GM12878 (cell line): ENCODE results near the gene EDC3. TPM values are rescaled to one million over a fixed set of nuclear protein-coding genes. Genes with fewer than 3 reads are reported as not detected.

Experiments used
- ATAC-seq: fragments of 200-7000 bp; cut with Tn5 transposase; 3 replicates; pipeline ENCODE4 v1.9.1; 2020; ENCODE audit warnings: mild to moderate bottlenecking, moderate library complexity
- BruUV-seq: library from RNA; stranded (reverse); fragments of 400-500 nt; replicated peaks from 2 replicates; lab custom pipeline; 2021; lab: Mats Ljungman, UMichigan
- CTCF ChIA-PET: fragments of 300-600 bp; sonication (Branson Sonifier 250); formaldehyde crosslinking; extraction: SDS; loops from one replicate; lab custom pipeline; 2021; ENCODE audit warnings: inconsistent platforms; lab: Yijun Ruan, JAX
- POLR2A ChIA-PET: fragments of 350-600 bp; formaldehyde crosslinking; extraction: SDS; loops from one replicate; lab custom pipeline; 2021; ENCODE audit warnings: inconsistent platforms; lab: Charles Lee
- RAD21 ChIA-PET: fragments of 300-600 bp; sonication (Branson Sonifier 250); formaldehyde crosslinking; loops from one replicate; lab custom pipeline; 2023; ENCODE audit warnings: antibody characterized with exemption; ENCODE audit not compliant: unreplicated experiment; lab: Charles Lee
- SMC1A ChIA-PET: fragments of 300-600 bp; sonication (Branson Sonifier 250); formaldehyde crosslinking; loops from one replicate; lab custom pipeline; 2023; ENCODE audit not compliant: unreplicated experiment, uncharacterized antibody; lab: Charles Lee
- DNase-seq: peaks from one replicate; pipeline ENCODE4 v3.0.0-alpha.2; 2011; ENCODE audit warnings: low read depth, low spot score
- FAIRE-seq: peaks from 3 replicates; lab custom pipeline; 2011; peaks lifted over from hg19 to GRCh38; lab: Jason Lieb, UNC
- H2AFZ ChIP-seq: 2 replicates; pipeline ENCODE4 v1.6.0; 2011; ENCODE audit warnings: low read depth, low read length, control low read depth; ENCODE audit not compliant: control insufficient read depth
- H3K27ac ChIP-seq: 2 replicates; pipeline ENCODE4 v1.5.1; 2011; ENCODE audit warnings: control low read depth; ENCODE audit not compliant: control insufficient read depth, insufficient read depth
- H3K27me3 ChIP-seq, 2 experiments: replicated peaks in 1 of 2; 2 replicates each; pipeline versions ENCODE4 v1.6.0 to v1.6.1; 2011; ENCODE audit warnings: low read length in 1 of 2; ENCODE audit not compliant: control insufficient read depth in 2 of 2, insufficient read depth in 2 of 2
- H3K36me3 ChIP-seq, 2 experiments: 2 replicates each; pipeline ENCODE4 v1.5.1; 2011; ENCODE audit warnings: low read length in 1 of 2; ENCODE audit not compliant: control insufficient read depth in 2 of 2, insufficient read depth in 2 of 2
- H3K4me1 ChIP-seq: 2 replicates; pipeline ENCODE4 v1.6.1; 2011; ENCODE audit warnings: mild to moderate bottlenecking, low read length, moderate library complexity, mixed read lengths; ENCODE audit not compliant: control insufficient read depth, insufficient read depth
- H3K4me2 ChIP-seq: 2 replicates; pipeline ENCODE4 v1.6.0; 2011; ENCODE audit warnings: control low read depth; ENCODE audit not compliant: control insufficient read depth, insufficient read depth
- H3K4me3 ChIP-seq: fragments of 200-600 bp; sonication (generic); 2 replicates; pipeline ENCODE4 v1.5.1; 2016
- H3K79me2 ChIP-seq: 2 replicates; pipeline ENCODE4 v1.6.0; 2011; ENCODE audit warnings: low read length; ENCODE audit not compliant: control insufficient read depth, insufficient read depth
- H3K9ac ChIP-seq: 2 replicates; pipeline ENCODE4 v1.8.0; 2011; ENCODE audit warnings: low read length, control low read depth, mixed read lengths; ENCODE audit not compliant: control insufficient read depth, insufficient read depth
- H3K9me3 ChIP-seq: replicated peaks from 3 replicates; pipeline ENCODE4 v1.5.1; 2011; ENCODE audit warnings: mild to moderate bottlenecking, low read length; ENCODE audit not compliant: control insufficient read depth, insufficient read depth
- H4K20me1 ChIP-seq: 2 replicates; pipeline ENCODE4 v1.6.0; 2011; ENCODE audit not compliant: control insufficient read depth, insufficient read depth
- CHD2 ChIP-seq: IDR thresholded peaks from 2 replicates; pipeline ENCODE4 v1.6.1; 2011; ENCODE audit warnings: low read depth, low read length, improper control_type of control experiment, borderline replicate concordance
- KDM1A ChIP-seq: fragments of 200-600 bp; sonication (generic); IDR thresholded peaks from 2 replicates; pipeline ENCODE4 v1.6.1; 2016; ENCODE audit warnings: borderline replicate concordance
- NFXL1 ChIP-seq: fragments of 450-650 bp; IDR thresholded peaks from 2 replicates; pipeline ENCODE4 v1.6.1; 2017; ENCODE audit warnings: antibody characterized with exemption, mild to moderate bottlenecking, borderline replicate concordance
- RUNX3 ChIP-seq: IDR thresholded peaks from 2 replicates; pipeline ENCODE4 v1.6.1; 2012; ENCODE audit warnings: low read length, inconsistent platforms
- TCF3 ChIP-seq: IDR thresholded peaks from 2 replicates; pipeline ENCODE4 v1.6.1; 2012; ENCODE audit warnings: low read depth, mild to moderate bottlenecking, low read length, borderline replicate concordance; ENCODE audit not compliant: insufficient read depth
- ZBTB4 ChIP-seq: fragments of 450-650 bp; formaldehyde crosslinking; IDR thresholded peaks from 2 replicates; pipeline ENCODE4 v1.4.0; 2022; ENCODE audit warnings: mild to moderate bottlenecking, moderate library complexity
- ZNF217 ChIP-seq: fragments of 450-650 bp; IDR thresholded peaks from 2 replicates; pipeline ENCODE4 v1.6.1; 2017; ENCODE audit warnings: antibody characterized with exemption, mild to moderate bottlenecking
- WGBS: methylation state at CpG from one replicate; pipeline ENCODE4 v1.1.6; 2016; ENCODE audit warnings: low lambda C conversion rate; ENCODE audit not compliant: insufficient replicate concordance, insufficient coverage; ENCODE audit errors: missing lambda C conversion rate; 5-methylcytosine and 5-hydroxymethylcytosine counted together
- in situ Hi-C: fragments of 300-500 bp; cut with MboI; formaldehyde crosslinking; loops from 9 replicates; pipeline ENCODE4 v1.14.3; 2018; ENCODE audit warnings: mixed read lengths
- intact Hi-C: fragments of 100-400 bp; cut with micrococcal nuclease; formaldehyde crosslinking; loops from one replicate; pipeline ENCODE4 v1.14.2; 2022; ENCODE audit not compliant: unreplicated experiment
- polyA plus RNA-seq, 11 experiments: library from polyadenylated mRNA; depleted of rRNA in 4 of 11; unstranded in 6 of 11; stranded (reverse) in 5 of 11; fragments of >200 nt; fragmentation: Nextera tagmentation in 4 of 11; fragmentation: Illumina TruSeq in 1 of 11; extraction: Ambion mirVana in 4 of 11; extraction: Trizol in 1 of 11; gene quantifications; 1 replicate in 1 of 11; 2 replicates in 10 of 11; pipeline versions ENCODE4 v1.2.1 to v1.2.3, GENCODE V29; 2011 to 2016; ENCODE audit warnings: inconsistent platforms in 2 of 11, missing spikeins in 2 of 11, low read depth in 1 of 11
- total RNA-seq, 4 experiments: library from RNA; depleted of rRNA in 3 of 4; stranded (reverse); fragments of >200 nt in 3 of 4; fragmentation: Illumina TruSeq in 1 of 4; extraction: Trizol in 1 of 4; gene quantifications; 2 replicates each; pipeline versions ENCODE4 v1.2.1 to v1.2.3, GENCODE V29; 2013 to 2021

The EDC3 gene
- total and polyA plus RNA-seq, 10 of the 15 experiments (the other 5 are each of a cell fraction or from before 2014, with no cell fraction given) = 11.8 to 48.4 (median 35.3) TPM

DNA sequence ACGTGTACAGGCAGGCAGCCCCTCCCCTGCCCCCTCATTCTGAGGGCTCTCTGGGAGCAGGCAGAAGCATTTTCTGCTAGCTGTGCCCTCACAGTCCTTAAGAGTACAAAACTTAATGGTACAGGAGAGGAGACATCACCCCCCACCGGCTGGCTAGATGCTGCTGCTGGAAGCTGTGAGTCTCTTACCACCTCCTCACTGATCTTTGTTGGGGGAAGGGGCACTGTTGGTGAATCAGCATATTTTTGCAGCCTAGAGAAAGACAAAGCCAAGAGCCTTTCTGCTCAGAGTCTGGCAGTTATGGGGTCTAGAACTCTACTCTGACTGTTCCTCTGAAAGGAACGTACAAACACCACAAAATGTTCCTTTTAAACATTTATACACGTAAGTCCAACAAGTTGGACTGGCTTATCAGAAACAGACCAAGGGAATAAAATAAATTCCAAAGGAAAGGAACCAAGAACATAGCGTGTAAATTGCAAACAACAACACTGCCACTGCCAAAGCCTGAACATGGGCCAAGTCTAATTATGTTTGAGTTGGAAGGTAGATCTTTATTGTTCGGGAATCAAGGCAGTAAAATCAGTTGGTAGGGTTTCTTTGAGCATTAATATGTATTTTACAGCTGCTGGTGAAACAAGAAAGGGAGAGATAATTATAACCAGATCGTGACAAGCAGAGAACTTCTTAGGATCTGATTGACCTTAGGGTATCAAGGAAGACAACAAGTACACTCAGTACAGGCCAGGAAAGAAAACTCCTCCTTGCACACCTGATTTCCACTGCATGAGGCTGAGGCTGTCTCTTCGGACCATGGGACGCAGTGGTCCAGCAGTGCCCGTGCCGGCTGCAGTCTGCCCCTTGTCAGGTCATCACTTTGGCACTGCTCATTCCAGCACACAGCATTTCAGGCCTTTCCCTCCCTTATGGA is 52.8 kb downstream of the EDC3 start (continued):
- no peak for TF ChIP-seq CHD2

DNA sequence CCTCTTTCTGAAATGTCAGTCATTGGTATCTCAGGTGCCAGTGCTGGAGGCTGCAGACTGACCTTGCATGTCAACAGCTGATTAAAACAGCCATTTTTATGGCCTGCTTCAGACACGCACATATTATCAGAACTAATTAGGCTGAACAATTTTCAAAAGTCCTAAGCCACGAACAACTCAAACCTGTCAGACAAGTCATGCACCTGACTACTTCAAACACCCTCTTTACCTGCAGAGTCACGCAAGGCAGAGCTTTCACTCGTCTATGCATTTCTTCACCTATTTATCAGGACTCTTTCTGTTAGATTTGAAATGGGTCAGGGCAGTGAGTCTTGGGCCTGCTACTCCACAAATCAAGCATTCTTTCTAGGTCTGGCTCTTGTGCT is 53.5 kb downstream of the EDC3 start:
- no peaks in the 10 kb centered on the region for H3K4me1 ChIP-seq
- intact Hi-C loops (no loop called here), in situ Hi-C loops (no loop called here)
- H3K4me3 ChIP-seq = no peak overlapping the region
- no peaks in the 10 kb centered on the region for H3K79me2 ChIP-seq
- ATAC-seq (no peak), DNase-seq (no peak), FAIRE-seq (no peak)
- TF ChIP-seq KDM1A = no peak
- TF ChIP-seq ZNF217 = no peak
- no peak for TF ChIP-seq ZBTB4
- no peak for TF ChIP-seq NFXL1
- no peak for TF ChIP-seq RUNX3
- TF ChIP-seq TCF3 = no peak
- no peaks in the 10 kb centered on the region for H3K9me3 ChIP-seq
- H2AFZ ChIP-seq = no peak overlapping the region
- H3K9ac ChIP-seq = no peak overlapping the region
- H3K27ac ChIP-seq = no peak overlapping the region
- H3K27me3 ChIP-seq = no peaks in the 10 kb centered on the region
- H4K20me1 ChIP-seq = no peaks in the 10 kb centered on the region; the same call in 1 of the 2 replicates
- no peak overlapping the region for H3K4me2 ChIP-seq
- ChIA-PET CTCF (interaction anchor here (4.8 to 18.9 kb wide), 2 partner anchors 10 to 125 kb away, joined by 28 to 380 read pairs; no protein-coding TSS in a partner anchor), POLR2A (interaction anchor here (0.6 kb wide), 1 partner anchor 10 kb away, joined by 3 read pairs; no protein-coding TSS in a partner anchor), RAD21 (interaction anchor here (0.6 kb wide), 1 partner anchor 171 kb away, joined by 3 read pairs; no protein-coding TSS in a partner anchor), SMC1A (interaction anchor here (2.0 kb wide), 1 partner anchor 10 kb away, joined by 6 read pairs; no protein-coding TSS in a partner anchor)
- peaks cover 4 to 24% of the 10 kb centered on the region in 2 experiments for H3K36me3 ChIP-seq
- WGBS = 86% methylated on average over 4 of the region's 4 CpGs
- BruUV-seq = no TSS peak
